Measurements from ENCODE around the gene CHPF2. TPM values are rescaled to one million over a fixed set of nuclear protein-coding genes. Genes with fewer than 3 reads are reported as not detected.

CHPF2 gene
- total and polyA plus RNA-seq, 3 donors from 2014 or later: 22.6 to 70.5 (median 66.5) TPM

- no peak for DNase-seq
- intact Hi-C loops (cut with DNase I; ENCODE audit: low total_unique reads): no loop called here
- no peaks in the 10 kb centered on the region for H3K4me1 ChIP-seq
- 95 to 99% methylated on average over 10 of the region's 10 CpGs for WGBS, 2 donors
- H3K27ac ChIP-seq: no peak overlapping the region
- no peaks in the 10 kb centered on the region for H3K27me3 ChIP-seq
- H3K9me3 ChIP-seq: no peaks in the 10 kb centered on the region
- no peak for TF ChIP-seq POLR2A (IDR thresholded peaks at IDR 0.05)
- no peak for TF ChIP-seq CTCF (IDR thresholded peaks at IDR 0.05)
- H3K36me3 ChIP-seq (ENCODE audit: low read depth, missing control alignments): no peaks in the 10 kb centered on the region
- H3K4me3 ChIP-seq: no peak overlapping the region
These were observed 37.2 kb downstream of the CHPF2 start for GRCh38 chr7:151269511-151269910.

GRCh38 chr7:151271699-151272355 is 39.5 kb downstream of the CHPF2 start:
- Histone ChIP-seq H3K27ac (no peak overlapping the region), H3K27me3 (no peaks in the 10 kb centered on the region), H3K4me1 (peaks cover 8% of the 10 kb centered on the region), H3K9me3 (no peaks in the 10 kb centered on the region), H3K36me3 (ENCODE audit: low read depth, missing control alignments) (no peaks in the 10 kb centered on the region), H3K4me3 (no peak overlapping the region)
- TF ChIP-seq CTCF (IDR thresholded peaks at IDR 0.05) (no peak), POLR2A (IDR thresholded peaks at IDR 0.05) (no peak)
- 67 to 68% methylated on average over 7 of the region's 7 CpGs for WGBS, 2 donors
- DNase-seq: no peak
- intact Hi-C loops (cut with DNase I; ENCODE audit: low total_unique reads): no loop called here

- peaks cover 11% of the 10 kb centered on the region for H3K4me1 ChIP-seq
- H3K36me3 ChIP-seq (ENCODE audit: low read depth, missing control alignments): no peaks in the 10 kb centered on the region
- 56 to 67% methylated on average over 10 of the region's 10 CpGs for WGBS, 2 donors
- no peak for TF ChIP-seq CTCF (IDR thresholded peaks at IDR 0.05)
- TF ChIP-seq POLR2A (IDR thresholded peaks at IDR 0.05): no peak
- no peaks in the 10 kb centered on the region for H3K27me3 ChIP-seq
- no peak overlapping the region for H3K4me3 ChIP-seq
- no peak overlapping the region for H3K27ac ChIP-seq
- H3K9me3 ChIP-seq: no peaks in the 10 kb centered on the region
- DNase-seq: no peak
- intact Hi-C loops (cut with DNase I; ENCODE audit: low total_unique reads): no loop called here
These were observed 40.1 kb downstream of the CHPF2 start for GRCh38 chr7:151272405-151272804.

DNA sequence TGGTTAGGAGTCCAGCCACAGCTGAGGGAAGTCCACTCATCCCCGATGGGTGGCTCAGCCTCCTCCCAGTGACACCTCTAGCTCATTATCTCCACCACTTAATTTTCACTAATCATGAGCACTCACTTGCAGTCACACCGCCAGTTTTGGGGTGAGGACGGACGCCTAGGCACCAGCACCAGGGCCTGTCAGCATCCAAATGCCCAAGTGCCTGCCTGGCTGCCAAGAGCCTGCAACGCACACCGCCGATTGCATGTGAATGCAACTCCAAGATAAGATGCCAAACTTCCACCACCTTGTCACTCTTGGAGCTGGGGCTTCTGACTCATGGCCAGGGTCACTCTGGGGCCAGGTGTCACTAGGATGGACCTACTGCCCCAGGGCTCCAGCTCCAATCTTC is 40.6 kb downstream of the CHPF2 start:
- Histone ChIP-seq H3K36me3 (ENCODE audit: low read depth, missing control alignments) (no peaks in the 10 kb centered on the region), H3K9me3 (no peaks in the 10 kb centered on the region), H3K27me3 (no peaks in the 10 kb centered on the region), H3K27ac (no peak overlapping the region), H3K4me3 (no peak overlapping the region), H3K4me1 (peaks cover 15% of the 10 kb centered on the region)
- intact Hi-C loops (cut with DNase I; ENCODE audit: low total_unique reads): no loop called here
- WGBS, 2 donors: 83 to 88% methylated on average over 7 of the region's 7 CpGs
- TF ChIP-seq CTCF (IDR thresholded peaks at IDR 0.05): no peak
- TF ChIP-seq POLR2A (IDR thresholded peaks at IDR 0.05): no peak
- no peak for DNase-seq

Measured in testis (tissue), 3 donors.